RWPE1 (cell line): ENCODE results near the gene MRPL52.

Experiments used
- CTCF ChIA-PET: fragments of 350-600 bp; sonication (Branson Sonifier 250); formaldehyde crosslinking; extraction: SDS; loops from one replicate; lab custom pipeline; 2021; lab: Yijun Ruan, JAX
- POLR2A ChIA-PET: fragments of 400-600 bp; formaldehyde crosslinking; extraction: SDS; loops from one replicate; lab custom pipeline; 2020; ENCODE audit warnings: antibody characterized with exemption; ENCODE audit not compliant: low non-redundant PET; lab: Yijun Ruan, JAX
- DNase-seq: peaks from one replicate; pipeline ENCODE4 v3.0.0; 2012; ENCODE audit warnings: low spot score
- H3K27ac ChIP-seq: fragments of 450-650 bp; 2 replicates; pipeline ENCODE4 v1.5.1; 2017
- CTCF ChIP-seq: fragments of 450-650 bp; conservative IDR thresholded peaks from 2 replicates; pipeline ENCODE4 v1.5.1; 2017; ENCODE audit warnings: low read depth, mild to moderate bottlenecking

Gene MRPL52

GRCh38 chr14:22808388-22809209, 21.1 kb upstream of the MRPL52 start:
- no peak for TF ChIP-seq CTCF
- DNase-seq: no peak
- H3K27ac ChIP-seq: no peak overlapping the region
- POLR2A ChIA-PET: no interaction called here
- CTCF ChIA-PET: interaction anchor here (1.6 kb wide), 1 partner anchor 44 kb away, joined by 5 read pairs; no protein-coding TSS in a partner anchor

- no peak overlapping the region for H3K27ac ChIP-seq
- ChIA-PET CTCF (no interaction called here), POLR2A (no interaction called here)
- no peak for TF ChIP-seq CTCF
- DNase-seq: no peak
Measured at GRCh38 chr14:22811722-22812121, 18.0 kb upstream of the MRPL52 start.

- no peak overlapping the region for H3K27ac ChIP-seq
- no peak for TF ChIP-seq CTCF
- DNase-seq: no peak
- ChIA-PET CTCF (interaction anchor here (0.6 to 1.5 kb wide), 4 partner anchors 17 to 51 kb away, joined by 3 to 7 read pairs (median 3); no protein-coding TSS in a partner anchor), POLR2A (no interaction called here)
Measured at GRCh38 chr14:22812744-22813143, 16.9 kb upstream of the MRPL52 start.

- no peak overlapping the region for H3K27ac ChIP-seq
- TF ChIP-seq CTCF: no peak
- no peak for DNase-seq
- POLR2A ChIA-PET: interaction anchor here (0.7 kb wide), 1 partner anchor 1238 kb away, joined by 5 read pairs; the partner anchor contains the start of gene CARMIL3
- CTCF ChIA-PET: interaction anchor here (0.6 to 1.5 kb wide), 4 partner anchors 17 to 52 kb away, joined by 3 to 7 read pairs (median 3); no protein-coding TSS in a partner anchor
Measured at GRCh38 chr14:22813145-22813544, 16.5 kb upstream of the MRPL52 start.

- H3K27ac ChIP-seq: no peak overlapping the region
- DNase-seq: no peak
- CTCF ChIA-PET: interaction anchor here (1.0 to 1.5 kb wide), 2 partner anchors 9 to 38 kb away, joined by 3 to 6 read pairs; no protein-coding TSS in a partner anchor
- no peak for TF ChIP-seq CTCF
- POLR2A ChIA-PET: interaction anchor here (0.6 kb wide), 1 partner anchor 9 kb away, joined by 3 read pairs; no protein-coding TSS in a partner anchor
Measured at GRCh38 chr14:22814373-22814772, 15.3 kb upstream of the MRPL52 start.

GRCh38 chr14:22814941-22815713, 14.6 kb upstream of the MRPL52 start, which contains the start of gene SLC7A7:
SLC7A7 (minus strand) TSS chr14:22815435; CDS start chr14:22813398, 2,037 bp downstream.
- no peak within 1 kb of the TSS for H3K27ac ChIP-seq
- ChIA-PET CTCF (interaction anchor here (1.0 to 1.5 kb wide), 2 partner anchors 8 to 38 kb away, joined by 3 to 6 read pairs; no protein-coding TSS in a partner anchor), POLR2A (interaction anchor here (0.6 kb wide), 1 partner anchor 8 kb away, joined by 3 read pairs; no protein-coding TSS in a partner anchor)
- no peak for TF ChIP-seq CTCF
- DNase-seq: no peak
